Retina (tissue), 1 donor: Measurements from ENCODE around the gene OR2AP1.
A peak's percentile ranks its signal among the peaks of the same experiment; 100 is the strongest.
"Not testable (repeated sequence)": the region's sequence is repeated elsewhere in the genome, so short reads cannot be mapped to it uniquely, and the experiment has no call there.

Source experiments
- DNase-seq: peaks from one replicate; pipeline ENCODE4 v3.0.0-alpha.2; 2016

OR2AP1 gene

DNA sequence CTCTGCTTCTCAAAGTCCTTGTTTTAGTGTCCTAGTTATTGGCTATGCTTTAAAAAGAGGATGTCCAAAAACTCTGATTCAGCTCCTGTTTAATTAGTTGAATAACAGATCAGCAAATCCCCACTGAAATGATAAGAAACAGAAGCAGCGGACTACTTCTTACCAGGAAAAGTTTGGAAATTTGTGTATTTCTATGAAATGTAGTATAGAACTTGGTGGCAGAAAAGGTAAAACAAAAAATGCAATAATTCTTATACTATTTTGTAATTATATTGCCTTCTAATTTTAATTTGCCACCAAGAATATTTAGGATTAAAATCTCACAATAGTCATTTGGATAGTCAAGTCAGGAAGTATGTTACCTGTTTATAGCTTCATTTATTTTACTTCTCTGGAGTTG is at the start of gene OR2AP1:
TSS of gene OR2AP1 (plus strand) at position 301 of the 400 bp plus-strand sequence. CDS start 1,947 bp downstream, outside the sequence.
- DNase-seq, result no peak

DNA sequence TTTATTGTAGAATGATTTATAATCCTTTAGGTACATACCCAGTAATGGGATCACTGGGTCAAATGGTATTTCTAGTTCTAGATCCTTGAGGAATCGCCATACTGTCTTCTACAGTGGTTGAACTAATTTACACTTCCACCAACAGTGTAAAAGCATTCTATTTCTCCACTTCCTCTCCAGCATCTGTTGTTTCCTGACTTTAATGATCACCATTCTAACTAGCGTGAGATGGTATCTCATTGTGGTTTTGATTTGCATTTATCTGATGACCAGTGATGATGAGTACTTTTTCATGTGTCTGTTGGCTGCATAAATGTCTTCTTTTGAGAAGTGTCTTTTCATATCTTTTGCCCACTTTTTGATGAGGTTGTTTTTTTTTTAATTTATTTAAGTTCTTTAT is 24.0 kb upstream of the OR2AP1 start:
- not testable (repeated sequence) for DNase-seq

DNA sequence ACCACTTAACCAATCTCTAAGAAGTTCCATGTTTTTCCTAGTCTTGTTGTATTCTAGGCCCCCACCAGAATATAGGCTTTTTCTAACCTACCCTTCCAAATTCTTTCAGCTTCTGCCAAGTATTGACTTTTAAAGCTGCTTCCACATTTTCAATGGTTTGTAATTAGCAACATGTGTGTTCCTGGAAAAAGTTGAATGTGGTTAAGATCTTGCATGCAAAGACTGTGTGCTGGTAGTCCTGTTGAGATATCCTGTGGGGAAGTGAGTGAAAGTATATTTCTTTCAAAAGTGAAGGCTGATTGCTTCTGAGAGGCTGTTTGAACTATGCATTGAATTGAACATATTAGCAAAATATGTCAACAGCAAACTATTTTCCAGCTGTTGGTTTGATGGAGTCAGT is 23.5 kb upstream of the OR2AP1 start:
- no peak for DNase-seq

DNA sequence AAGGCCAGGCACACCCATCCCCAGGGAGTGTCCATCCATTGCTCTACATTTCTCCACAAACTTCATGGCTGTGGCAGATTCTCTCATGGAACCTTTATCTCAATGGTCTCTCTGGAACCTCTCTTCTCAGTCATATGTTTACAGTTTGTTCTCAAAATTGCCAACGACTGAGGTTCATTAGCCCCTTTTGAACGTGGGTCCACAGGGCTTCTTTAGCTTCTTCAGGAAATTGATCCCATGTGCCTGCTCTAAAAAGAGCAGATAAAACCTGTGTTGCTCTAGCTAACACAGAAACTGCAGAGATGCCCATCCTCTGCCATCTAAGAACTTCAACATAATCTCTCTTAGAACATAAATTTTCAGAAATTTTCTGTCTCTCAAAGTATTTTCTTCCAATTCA is 23.0 kb upstream of the OR2AP1 start, which contains the start of gene OR6C4:
TSS of gene OR6C4 (plus strand) at position 301 of the 400 bp plus-strand sequence. CDS start 1,625 bp downstream, outside the sequence.
- no peak for DNase-seq

DNA sequence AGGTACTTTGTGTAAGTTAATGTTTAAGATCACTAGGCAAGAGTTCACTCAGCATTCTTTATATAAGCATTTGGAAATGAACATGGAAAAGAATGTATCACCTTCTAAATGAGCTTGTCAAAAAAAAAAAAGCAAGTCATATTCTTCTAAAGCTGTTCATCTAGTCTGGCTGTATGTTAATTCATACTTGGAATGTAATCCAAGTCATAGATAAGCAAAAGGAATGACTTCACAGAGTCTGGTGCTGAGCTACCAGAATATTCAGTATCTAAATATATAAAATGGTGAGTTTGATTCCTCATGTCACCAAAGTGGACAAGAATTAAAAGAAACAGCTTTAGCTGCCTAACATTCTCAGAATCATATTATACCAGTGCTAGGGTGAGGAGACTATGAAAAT is 18.0 kb upstream of the OR2AP1 start:
- DNase-seq, result no peak

DNA sequence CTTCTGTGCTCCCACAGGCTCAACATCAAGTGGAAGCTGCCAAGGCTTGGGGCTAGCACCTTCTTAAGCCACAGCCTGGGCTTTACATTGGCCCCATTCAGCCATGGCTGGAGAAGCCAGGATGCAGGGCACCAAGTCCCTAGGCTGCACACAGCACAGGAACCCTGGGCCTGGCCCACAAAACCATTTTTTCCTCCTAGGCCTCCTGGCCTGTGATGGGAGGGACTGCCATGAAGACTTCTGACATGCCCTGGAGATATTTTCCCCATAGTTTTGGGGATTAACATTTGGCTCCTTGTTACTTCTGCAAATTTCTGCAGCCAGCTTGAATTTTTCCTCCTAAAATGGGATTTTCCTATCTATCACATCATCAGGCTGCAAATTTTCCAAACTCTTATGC is 2.2 kb upstream of the OR2AP1 start:
- not testable (repeated sequence) for DNase-seq

DNA sequence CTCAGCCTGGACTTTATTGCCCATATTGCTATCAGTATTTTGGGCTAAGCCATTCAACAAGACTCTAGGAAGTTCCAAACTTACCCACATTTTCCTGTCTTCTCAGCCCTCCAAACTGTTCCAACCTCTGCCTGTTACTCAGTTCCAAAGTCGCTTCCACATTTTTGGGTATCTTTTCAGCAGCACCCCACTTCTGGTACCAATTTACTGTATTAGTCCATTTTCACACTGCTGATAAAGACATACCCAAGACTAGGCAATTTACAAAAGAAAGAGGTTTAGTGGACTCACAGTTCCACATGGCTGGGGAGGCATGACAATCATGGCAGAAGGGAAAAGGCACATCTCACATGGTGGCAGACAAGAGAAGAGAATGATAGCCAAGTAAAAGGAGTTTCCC is 1.6 kb upstream of the OR2AP1 start:
- not testable (repeated sequence) for DNase-seq

DNA sequence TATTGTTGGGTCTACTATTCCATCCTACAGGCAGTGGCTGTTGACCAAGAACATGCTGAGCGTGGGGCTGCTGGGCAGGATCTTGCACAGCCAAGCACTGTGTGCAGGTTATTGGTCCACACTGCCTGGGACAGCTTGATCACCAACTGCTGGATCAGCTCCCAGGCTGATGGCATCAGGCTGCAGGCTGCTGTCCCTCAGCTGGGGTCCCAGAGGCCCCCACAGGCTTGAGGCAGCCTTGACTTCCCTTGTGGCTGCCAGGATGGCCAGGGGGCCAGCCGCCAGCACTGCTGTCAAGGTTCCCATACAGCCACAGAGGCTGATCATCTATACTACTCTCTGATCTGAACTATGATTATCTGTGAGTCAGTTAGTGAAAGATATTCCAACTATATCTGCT is 9.8 kb downstream of the OR2AP1 start:
- DNase-seq, result no peak

DNA sequence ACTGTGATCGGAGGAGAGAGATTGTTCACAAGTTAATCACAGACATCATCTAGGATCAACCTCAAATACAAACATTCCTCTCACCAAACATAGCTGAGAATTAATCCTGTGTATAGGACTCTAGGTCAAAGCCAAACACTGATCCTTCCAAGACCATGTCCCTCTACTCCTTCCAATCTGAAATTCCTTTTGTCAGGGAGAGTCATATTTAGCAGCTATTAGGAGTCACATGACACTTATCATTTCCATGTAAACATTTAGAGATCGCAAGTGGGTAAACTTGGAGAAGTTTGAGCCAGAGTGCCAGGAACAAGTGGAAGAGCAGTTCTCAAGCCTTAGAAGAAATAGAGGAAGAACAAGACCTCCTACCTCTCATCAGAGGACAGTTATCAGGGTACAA is 13.5 kb downstream of the OR2AP1 start:
- no peak for DNase-seq

DNA sequence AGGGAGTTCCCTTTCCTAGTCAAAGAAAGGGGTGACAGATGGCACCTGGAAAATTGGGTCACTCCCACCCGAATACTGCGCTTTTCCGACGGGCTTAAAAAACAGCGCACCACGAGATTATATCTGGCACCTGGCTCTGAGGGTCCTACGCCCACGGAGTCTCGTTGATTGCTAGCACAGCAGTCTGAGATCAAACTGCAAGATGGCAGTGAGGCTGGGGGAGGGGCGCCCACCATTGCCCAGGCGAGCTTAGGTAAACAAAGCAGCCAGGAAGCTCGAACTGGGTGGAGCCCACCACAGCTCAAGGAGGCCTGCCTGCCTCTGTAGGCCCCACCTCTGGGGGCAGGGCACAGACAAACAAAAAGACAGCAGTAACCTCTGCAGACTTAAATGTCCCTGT is 17.9 kb downstream of the OR2AP1 start:
- not testable (repeated sequence) for DNase-seq

DNA sequence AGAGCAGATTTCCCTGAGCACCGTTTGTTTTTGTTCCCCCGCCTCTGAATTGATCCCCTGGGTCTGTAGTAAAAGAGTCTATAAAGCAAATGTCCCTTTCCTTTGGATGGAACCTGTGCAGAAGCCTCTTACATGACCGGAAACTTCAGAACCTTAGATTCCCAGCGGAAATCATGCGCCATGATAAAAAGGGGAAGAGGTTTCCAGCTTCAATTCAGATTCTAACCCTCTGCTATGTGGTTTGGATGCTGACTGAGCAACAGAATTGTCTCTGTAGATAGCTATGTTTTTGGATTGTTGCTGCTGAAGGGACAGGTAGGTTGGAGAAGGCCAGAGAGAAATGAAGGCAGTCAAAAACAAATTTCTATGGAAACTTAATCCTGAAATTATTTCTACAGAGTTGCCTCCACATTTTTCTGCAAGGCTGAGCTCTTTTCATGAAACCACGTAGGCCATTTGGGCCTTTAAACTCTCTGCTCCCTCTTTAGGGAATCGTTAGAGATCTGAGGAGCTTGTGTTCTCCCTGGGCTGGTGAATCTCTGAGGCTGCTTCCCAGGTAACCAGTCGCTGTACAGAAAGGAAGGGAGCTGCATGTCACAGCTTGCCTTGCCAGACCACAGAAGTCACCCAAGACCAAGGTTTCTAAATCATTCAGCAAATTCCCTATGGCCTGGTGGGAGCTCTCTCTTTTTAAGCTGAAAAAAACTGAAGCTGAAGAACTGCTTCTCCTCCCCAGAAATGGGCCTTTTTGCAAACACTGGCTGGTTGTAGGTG is 35.7 kb downstream of the OR2AP1 start:
- no peak for DNase-seq

DNA sequence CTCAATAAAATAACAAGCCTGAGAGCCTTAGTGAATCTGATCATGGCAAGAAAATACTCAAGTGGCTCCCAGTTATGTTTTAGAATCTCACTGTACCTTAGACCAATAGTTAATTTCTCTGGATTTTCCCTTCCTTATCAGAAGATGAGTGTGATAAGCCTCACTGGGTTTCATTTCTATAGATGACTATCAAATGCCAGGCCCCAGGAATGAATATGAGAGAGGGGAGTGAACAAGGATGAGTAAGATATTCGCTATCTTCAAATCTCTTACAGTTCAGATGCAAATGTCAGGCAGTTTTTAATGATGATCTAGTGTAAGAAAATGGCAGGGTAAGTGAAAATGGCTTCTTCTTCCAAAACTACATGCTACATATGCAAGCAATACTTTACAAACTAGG is 38.3 kb downstream of the OR2AP1 start:
- DNase-seq, result no peak

DNA sequence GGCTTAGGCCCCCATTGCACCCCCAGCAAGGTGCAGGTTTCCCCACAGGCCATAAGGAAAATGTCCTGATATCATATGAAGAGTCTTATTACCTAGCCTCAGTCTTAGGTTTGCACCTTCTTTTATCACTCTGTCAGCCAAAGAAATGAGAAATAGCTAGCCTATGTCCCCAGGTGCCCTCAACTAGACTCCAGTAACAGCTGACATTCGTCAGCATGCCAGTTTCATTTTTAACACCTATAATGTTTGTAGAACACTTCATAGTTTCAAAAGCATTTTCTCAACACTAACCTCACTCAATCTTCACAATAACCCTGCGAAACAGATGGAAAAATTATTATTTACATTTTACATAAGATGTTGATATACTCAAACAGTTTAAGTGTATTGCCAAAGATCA is 40.4 kb downstream of the OR2AP1 start:
- DNase-seq, result no peak

DNA sequence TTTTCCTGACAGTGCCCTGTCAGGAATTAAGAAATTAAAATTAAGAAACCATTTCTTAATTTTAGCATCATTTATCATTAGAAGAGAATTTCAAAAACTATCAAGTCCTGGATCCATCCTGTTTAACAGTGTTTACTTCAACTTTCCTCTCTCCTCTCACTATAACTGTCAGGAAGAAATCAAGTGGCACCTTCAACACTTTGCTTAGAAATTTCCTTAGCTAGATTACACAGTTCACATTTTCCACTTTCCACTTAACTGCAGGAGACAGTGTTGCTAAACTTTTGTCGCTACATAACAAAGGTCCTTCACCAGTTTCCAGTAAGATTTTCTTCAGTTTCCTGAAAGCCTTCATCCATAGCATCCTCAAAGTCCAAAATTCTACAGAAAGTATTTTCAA is 42.5 kb downstream of the OR2AP1 start:
- no peak for DNase-seq

DNA sequence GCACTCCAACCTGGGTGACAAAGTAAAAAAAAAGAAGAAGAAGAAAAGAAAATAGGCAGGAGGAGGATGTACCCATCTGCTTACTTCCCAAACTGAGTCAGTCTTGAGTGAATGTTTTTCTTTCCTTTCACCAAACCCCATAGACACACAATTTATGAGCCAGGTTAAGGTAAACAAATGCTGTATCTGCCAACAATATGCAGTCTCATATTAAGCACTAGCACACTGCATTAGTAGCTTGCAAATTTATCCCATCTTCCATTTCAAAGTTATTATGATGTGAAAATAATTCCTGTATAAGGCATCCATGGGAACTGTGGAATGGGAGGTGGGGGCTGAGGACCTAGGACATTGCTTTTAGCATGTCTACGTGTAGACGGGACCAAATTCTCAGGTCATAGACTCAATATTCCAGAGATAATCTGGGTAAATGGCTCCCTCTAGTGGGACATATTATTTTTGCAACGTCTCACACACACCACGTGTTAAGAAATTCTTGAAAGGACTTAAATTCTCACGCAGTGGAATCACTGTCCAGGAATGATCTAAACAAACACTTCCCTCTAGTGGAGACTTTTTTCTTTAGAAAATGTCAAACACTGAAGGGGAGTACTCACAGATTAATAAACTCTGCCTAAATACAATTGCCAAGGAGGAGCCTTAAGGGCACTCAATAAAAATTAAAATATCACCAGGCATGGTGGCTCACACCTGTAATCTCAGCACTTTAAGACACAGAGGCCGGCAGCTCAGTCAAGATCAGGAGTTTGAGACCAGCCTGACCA is 47.3 kb downstream of the OR2AP1 start:
- DNase-seq, result peak; percentile 76

DNA sequence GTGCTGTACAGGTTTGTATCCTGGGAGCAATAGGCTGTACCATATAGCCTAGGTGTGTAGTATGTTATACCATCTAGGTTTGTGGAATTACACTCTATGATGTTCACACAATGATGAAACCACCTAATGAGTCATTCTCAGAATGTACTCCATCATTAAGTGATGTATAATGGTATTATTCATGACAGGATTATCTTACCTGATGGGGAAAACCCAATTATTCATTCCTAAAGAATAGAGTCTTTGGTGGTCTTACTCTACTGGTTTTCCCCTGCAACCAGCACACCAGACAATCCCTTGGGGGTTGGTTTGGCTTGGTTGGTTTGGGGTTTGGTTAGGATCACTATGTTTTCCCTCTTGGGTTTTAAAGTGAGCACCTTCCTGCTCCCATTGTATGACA is 51.8 kb downstream of the OR2AP1 start:
- no peak for DNase-seq
